ENCODE data around the gene RND1.

RND1 gene

DNA sequence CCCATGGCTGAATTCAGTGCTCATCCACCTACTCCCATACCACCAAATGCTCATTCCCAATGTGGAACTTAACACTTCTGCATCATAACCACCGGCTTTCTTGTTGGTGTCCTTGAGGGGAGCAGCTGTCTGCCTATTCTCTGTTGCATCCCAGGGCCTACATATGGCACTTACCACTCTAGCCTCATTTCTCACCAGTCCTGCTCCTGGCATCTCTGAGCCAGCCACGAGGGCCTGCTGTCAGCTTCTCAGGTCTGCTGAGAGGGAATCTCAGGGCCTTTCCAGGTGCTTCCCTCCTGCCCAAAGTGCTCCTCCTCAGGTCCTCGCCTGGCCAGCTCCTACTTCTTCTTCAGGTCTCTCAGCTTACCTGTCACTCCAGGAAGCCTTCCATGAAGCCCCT is 24.0 kb upstream of the RND1 start:
- no peak for ATAC-seq

DNA sequence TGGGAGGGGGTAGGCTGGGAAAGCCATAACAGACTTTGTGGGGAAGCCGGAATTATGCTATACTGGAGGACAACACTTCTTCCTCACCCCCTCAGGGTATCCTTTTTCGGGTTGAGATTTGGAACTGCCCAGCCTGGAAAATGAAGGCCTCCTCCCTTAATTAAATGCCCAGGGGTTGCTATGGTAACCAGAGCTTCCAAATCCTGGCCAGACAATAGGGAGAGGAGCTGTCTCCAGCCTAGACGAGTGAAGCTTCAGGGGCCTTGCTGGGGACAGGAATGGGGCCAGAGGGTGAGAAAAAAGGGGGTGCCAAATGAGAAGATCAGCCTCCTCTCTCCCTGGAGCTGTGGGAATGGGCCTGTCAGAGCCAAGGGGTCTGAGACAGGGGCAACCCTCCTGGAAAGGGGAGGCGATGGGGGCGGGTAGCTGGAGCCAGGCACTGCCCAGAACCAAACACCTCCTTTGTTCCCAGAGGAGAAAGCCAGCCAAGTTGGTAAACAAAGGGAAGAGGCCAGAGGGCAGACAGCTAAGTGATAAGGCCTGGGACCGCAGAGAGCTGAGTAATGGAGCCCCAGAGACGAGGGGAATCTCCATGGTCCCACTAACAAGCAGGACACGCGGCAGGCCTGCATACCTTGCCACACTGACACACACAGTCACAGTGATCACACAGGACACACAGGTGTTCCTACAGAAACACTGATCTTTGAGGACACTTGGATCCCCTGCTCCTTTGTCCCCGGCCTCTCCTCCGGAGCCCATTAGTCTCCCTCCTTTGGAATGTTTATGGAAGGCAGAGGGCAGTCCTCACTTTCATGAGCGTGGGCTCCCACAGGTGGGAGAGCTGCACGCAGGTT is 17.9 kb upstream of the RND1 start:
- ATAC-seq: peak; percentile 14; the same call in 2 of the 3 replicates
- TF ChIP-seq BACH2 (CRISPR knock-in tag; IDR thresholded peaks at IDR 0.05; ENCODE audit: borderline replicate concordance) (no peak), ZNF70 (CRISPR knock-in tag; IDR thresholded peaks at IDR 0.05) (no peak), ZC3H10 (CRISPR knock-in tag; IDR thresholded peaks at IDR 0.05) (no peak), ZNF565 (CRISPR knock-in tag; conservative IDR thresholded peaks at IDR 0.05; ENCODE audit: low read depth) (no peak), ZFP3 (CRISPR knock-in tag; IDR thresholded peaks at IDR 0.05) (no peak), ISL1 (CRISPR knock-in tag; IDR thresholded peaks at IDR 0.05) (no peak), PPARA (CRISPR knock-in tag; IDR thresholded peaks at IDR 0.05; ENCODE audit: borderline replicate concordance) (no peak), OSR1 (CRISPR knock-in tag; IDR thresholded peaks at IDR 0.05) (no peak), GLIS3 (CRISPR knock-in tag; IDR thresholded peaks at IDR 0.05) (no peak), SNAI2 (CRISPR knock-in tag; IDR thresholded peaks at IDR 0.05) (no peak), ZFP30 (CRISPR knock-in tag; IDR thresholded peaks at IDR 0.05) (no peak), TOX (CRISPR knock-in tag; IDR thresholded peaks at IDR 0.05; ENCODE audit: borderline replicate concordance) (no peak)
- TF ChIP-seq, protein P1, sequence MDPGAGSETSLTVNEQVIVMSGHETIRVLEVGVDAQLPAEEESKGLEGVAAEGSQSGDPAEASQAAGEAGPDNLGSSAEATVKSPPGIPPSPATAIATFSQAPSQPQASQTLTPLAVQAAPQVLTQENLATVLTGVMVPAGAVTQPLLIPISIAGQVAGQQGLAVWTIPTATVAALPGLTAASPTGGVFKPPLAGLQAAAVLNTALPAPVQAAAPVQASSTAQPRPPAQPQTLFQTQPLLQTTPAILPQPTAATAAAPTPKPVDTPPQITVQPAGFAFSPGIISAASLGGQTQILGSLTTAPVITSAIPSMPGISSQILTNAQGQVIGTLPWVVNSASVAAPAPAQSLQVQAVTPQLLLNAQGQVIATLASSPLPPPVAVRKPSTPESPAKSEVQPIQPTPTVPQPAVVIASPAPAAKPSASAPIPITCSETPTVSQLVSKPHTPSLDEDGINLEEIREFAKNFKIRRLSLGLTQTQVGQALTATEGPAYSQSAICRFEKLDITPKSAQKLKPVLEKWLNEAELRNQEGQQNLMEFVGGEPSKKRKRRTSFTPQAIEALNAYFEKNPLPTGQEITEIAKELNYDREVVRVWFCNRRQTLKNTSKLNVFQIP (CRISPR knock-in tag; IDR thresholded peaks at IDR 0.05; ENCODE audit: borderline replicate concordance, low read depth): no peak
- TF ChIP-seq, protein P2, sequence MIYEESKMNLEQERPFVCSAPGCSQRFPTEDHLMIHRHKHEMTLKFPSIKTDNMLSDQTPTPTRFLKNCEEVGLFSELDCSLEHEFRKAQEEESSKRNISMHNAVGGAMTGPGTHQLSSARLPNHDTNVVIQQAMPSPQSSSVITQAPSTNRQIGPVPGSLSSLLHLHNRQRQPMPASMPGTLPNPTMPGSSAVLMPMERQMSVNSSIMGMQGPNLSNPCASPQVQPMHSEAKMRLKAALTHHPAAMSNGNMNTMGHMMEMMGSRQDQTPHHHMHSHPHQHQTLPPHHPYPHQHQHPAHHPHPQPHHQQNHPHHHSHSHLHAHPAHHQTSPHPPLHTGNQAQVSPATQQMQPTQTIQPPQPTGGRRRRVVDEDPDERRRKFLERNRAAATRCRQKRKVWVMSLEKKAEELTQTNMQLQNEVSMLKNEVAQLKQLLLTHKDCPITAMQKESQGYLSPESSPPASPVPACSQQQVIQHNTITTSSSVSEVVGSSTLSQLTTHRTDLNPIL (CRISPR knock-in tag; IDR thresholded peaks at IDR 0.05; ENCODE audit: low read depth): no peak
- TF ChIP-seq, protein P3, sequence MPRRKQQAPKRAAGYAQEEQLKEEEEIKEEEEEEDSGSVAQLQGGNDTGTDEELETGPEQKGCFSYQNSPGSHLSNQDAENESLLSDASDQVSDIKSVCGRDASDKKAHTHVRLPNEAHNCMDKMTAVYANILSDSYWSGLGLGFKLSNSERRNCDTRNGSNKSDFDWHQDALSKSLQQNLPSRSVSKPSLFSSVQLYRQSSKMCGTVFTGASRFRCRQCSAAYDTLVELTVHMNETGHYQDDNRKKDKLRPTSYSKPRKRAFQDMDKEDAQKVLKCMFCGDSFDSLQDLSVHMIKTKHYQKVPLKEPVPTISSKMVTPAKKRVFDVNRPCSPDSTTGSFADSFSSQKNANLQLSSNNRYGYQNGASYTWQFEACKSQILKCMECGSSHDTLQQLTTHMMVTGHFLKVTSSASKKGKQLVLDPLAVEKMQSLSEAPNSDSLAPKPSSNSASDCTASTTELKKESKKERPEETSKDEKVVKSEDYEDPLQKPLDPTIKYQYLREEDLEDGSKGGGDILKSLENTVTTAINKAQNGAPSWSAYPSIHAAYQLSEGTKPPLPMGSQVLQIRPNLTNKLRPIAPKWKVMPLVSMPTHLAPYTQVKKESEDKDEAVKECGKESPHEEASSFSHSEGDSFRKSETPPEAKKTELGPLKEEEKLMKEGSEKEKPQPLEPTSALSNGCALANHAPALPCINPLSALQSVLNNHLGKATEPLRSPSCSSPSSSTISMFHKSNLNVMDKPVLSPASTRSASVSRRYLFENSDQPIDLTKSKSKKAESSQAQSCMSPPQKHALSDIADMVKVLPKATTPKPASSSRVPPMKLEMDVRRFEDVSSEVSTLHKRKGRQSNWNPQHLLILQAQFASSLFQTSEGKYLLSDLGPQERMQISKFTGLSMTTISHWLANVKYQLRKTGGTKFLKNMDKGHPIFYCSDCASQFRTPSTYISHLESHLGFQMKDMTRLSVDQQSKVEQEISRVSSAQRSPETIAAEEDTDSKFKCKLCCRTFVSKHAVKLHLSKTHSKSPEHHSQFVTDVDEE (CRISPR knock-in tag; IDR thresholded peaks at IDR 0.05): no peak
- TF ChIP-seq, protein P4, sequence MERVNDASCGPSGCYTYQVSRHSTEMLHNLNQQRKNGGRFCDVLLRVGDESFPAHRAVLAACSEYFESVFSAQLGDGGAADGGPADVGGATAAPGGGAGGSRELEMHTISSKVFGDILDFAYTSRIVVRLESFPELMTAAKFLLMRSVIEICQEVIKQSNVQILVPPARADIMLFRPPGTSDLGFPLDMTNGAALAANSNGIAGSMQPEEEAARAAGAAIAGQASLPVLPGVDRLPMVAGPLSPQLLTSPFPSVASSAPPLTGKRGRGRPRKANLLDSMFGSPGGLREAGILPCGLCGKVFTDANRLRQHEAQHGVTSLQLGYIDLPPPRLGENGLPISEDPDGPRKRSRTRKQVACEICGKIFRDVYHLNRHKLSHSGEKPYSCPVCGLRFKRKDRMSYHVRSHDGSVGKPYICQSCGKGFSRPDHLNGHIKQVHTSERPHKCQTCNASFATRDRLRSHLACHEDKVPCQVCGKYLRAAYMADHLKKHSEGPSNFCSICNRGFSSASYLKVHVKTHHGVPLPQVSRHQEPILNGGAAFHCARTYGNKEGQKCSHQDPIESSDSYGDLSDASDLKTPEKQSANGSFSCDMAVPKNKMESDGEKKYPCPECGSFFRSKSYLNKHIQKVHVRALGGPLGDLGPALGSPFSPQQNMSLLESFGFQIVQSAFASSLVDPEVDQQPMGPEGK (CRISPR knock-in tag; IDR thresholded peaks at IDR 0.05; ENCODE audit: borderline replicate concordance): no peak
- TF ChIP-seq, protein P5, sequence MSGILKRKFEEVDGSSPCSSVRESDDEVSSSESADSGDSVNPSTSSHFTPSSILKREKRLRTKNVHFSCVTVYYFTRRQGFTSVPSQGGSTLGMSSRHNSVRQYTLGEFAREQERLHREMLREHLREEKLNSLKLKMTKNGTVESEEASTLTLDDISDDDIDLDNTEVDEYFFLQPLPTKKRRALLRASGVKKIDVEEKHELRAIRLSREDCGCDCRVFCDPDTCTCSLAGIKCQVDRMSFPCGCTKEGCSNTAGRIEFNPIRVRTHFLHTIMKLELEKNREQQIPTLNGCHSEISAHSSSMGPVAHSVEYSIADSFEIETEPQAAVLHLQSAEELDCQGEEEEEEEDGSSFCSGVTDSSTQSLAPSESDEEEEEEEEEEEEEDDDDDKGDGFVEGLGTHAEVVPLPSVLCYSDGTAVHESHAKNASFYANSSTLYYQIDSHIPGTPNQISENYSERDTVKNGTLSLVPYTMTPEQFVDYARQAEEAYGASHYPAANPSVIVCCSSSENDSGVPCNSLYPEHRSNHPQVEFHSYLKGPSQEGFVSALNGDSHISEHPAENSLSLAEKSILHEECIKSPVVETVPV (CRISPR knock-in tag; IDR thresholded peaks at IDR 0.05): no peak

More for the DNA sequence above, 24.0 kb upstream of the RND1 start:
- no peak for TF ChIP-seq PPARA (CRISPR knock-in tag; IDR thresholded peaks at IDR 0.05; ENCODE audit: borderline replicate concordance)
- no peak for TF ChIP-seq ZFP30 (CRISPR knock-in tag; IDR thresholded peaks at IDR 0.05)
- no peak for TF ChIP-seq GLIS3 (CRISPR knock-in tag; IDR thresholded peaks at IDR 0.05)
- TF ChIP-seq ZNF565 (CRISPR knock-in tag; conservative IDR thresholded peaks at IDR 0.05; ENCODE audit: low read depth): no peak

DNA sequence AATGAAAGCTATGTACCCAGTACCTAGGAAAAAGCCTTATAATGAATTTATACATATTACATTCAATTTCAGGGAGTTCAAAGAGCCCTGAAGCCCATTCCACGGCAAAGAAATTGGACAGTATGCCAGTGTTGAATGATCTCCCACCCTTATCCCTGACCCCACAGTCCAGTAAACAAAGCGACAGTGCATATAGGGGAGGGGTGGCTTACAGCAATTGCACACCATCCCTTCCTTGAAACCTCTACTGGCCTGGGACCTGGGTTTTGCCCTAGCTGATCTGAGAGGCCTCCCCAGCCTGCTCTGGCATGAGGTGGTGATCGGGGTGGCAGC is 17.3 kb upstream of the RND1 start:
- no peak for TF ChIP-seq CSDC2 (CRISPR knock-in tag; IDR thresholded peaks at IDR 0.05)
- no peak for TF ChIP-seq RARB (CRISPR knock-in tag; IDR thresholded peaks at IDR 0.05)
- no peak for TF ChIP-seq ZFP30 (CRISPR knock-in tag; IDR thresholded peaks at IDR 0.05)
- TF ChIP-seq ZNF8 (CRISPR knock-in tag; IDR thresholded peaks at IDR 0.05): no peak
- TF ChIP-seq, protein P1 (CRISPR knock-in tag; IDR thresholded peaks at IDR 0.05; ENCODE audit: borderline replicate concordance, low read depth): no peak
- no peak for TF ChIP-seq PPARA (CRISPR knock-in tag; IDR thresholded peaks at IDR 0.05; ENCODE audit: borderline replicate concordance)
- TF ChIP-seq ESRRG (CRISPR knock-in tag; IDR thresholded peaks at IDR 0.05): no peak
- TF ChIP-seq TCF4 (CRISPR knock-in tag; IDR thresholded peaks at IDR 0.05; ENCODE audit: borderline replicate concordance): no peak
- no peak for TF ChIP-seq ZFP3 (CRISPR knock-in tag; IDR thresholded peaks at IDR 0.05)
- ATAC-seq: peak; percentile 13; the same call in 1 of the 3 replicates

All from SK-N-SH treated with all-trans-retinoic acid at 6 μM for 48 hours (cell line).